Pancreas (tissue), 10 donors: ENCODE measurements around the gene FAM210B. TPM values are rescaled to one million over a fixed set of nuclear protein-coding genes. Genes with fewer than 3 reads are reported as not detected.
"Not testable (repeated sequence)": the region's sequence is repeated elsewhere in the genome, so short reads cannot be mapped to it uniquely, and the experiment has no call there.

ENCODE experiments used
- ATAC-seq, 4 donors: fragments of 200-7000 bp; cut with Tn5 transposase; one replicate each; pipeline versions ENCODE4 v1.8.0 to v1.9.1; 2020; ENCODE audit warnings: mild to moderate bottlenecking in 4 of 4, moderate library complexity in 4 of 4
- DNase-seq, 6 donors: peaks; one replicate each; pipeline ENCODE4 v3.0.0-alpha.2; 2020
- FAIRE-seq: peaks from 2 replicates; lab custom pipeline; 2012; peaks lifted over from hg19 to GRCh38; lab: Jason Lieb, UNC
- H3K27ac ChIP-seq, 4 donors: fragments of 200-600 bp; sonication (generic); 1 replicate in 3 of 4; 2 replicates in 1 of 4; pipeline versions ENCODE4 v1.5.0 to v1.8.0; 2020
- H3K27me3 ChIP-seq, 4 donors: fragments of 200-600 bp; one replicate each; pipeline ENCODE4 v1.8.0; 2021
- H3K36me3 ChIP-seq, 3 donors: fragments of 200-600 bp; sonication (generic) in 1 of 3; one replicate each; pipeline versions ENCODE4 v1.5.0 to v1.8.0; 2020 to 2021
- H3K4me1 ChIP-seq, 3 donors: fragments of 200-600 bp; one replicate each; pipeline ENCODE4 v1.8.0; 2021
- H3K4me3 ChIP-seq, 4 donors: fragments of 200-600 bp; sonication (generic) in 2 of 4; one replicate each; pipeline versions ENCODE4 v1.5.0 to v1.8.0; 2020 to 2021
- H3K9me3 ChIP-seq, 4 donors: fragments of 200-600 bp; one replicate each; pipeline ENCODE4 v1.8.0; 2021
- CTCF ChIP-seq, 4 donors: fragments of 200-600 bp; sonication (generic) in 3 of 4; IDR thresholded peaks; one replicate each; pipeline versions ENCODE4 v1.5.0 to v1.8.0; 2021; ENCODE audit warnings: antibody characterized with exemption in 4 of 4
- WGBS, 2 donors: extraction: QIAGEN DNeasy Blood & Tissue Kit; methylation state at CpG; one replicate each; pipeline ENCODE4 v1.1.7; 2013; 5-methylcytosine and 5-hydroxymethylcytosine counted together
- intact Hi-C, 3 donors: fragments of 100-400 bp; cut with DNase I; formaldehyde crosslinking; loops; one replicate each; pipeline versions ENCODE4 v1.11.1 to v1.14.2; 2022
- polyA plus RNA-seq, 2 donors: library from polyadenylated mRNA; stranded (reverse); fragments of 200-250 nt; gene quantifications; one replicate each; pipeline ENCODE4 v1.2.3, GENCODE V29; 2013
- total RNA-seq, 6 donors: library from RNA; stranded (reverse); fragmentation: NEBNext Ultra II Directional in 4 of 6; extraction: Animal tissue kit (Norgen Biotek cat#: 25700) in 4 of 6; gene quantifications; one replicate each; pipeline versions ENCODE4 v1.2.1 to v1.2.4, GENCODE V29; 2021 to 2023
- donor health status: healthy with polysubstance abuse.
- donor health status: DM: no; HTN: no; CAD: no; lungs with moderate emphysema.
- donor health status: DM: no; HTN: no; CAD: no.
- donor health status: control.
- donor health status: control.
- donor health status: Bipolar disorder and iron deficiency.
- donor health status: DM: yes; HTN: yes; CAD: no.
- donor health status: DM: no; HTN: no; CAD: no.
- donor health status: DM: no; HTN: no; CAD: no.
- donor health status: DM: yes; HTN: yes; CAD: no.

Gene FAM210B
- total and polyA plus RNA-seq, 8 donors = 13.1 to 29.6 (median 24.8) TPM

- Histone ChIP-seq H3K36me3 (no peaks in the 10 kb centered on the region), H3K4me1 (no peaks in the 10 kb centered on the region), H3K27ac (no peak overlapping the region), H3K27me3 (no peaks in the 10 kb centered on the region), H3K4me3 (no peak overlapping the region), H3K9me3 (no peaks in the 10 kb centered on the region)
- TF ChIP-seq CTCF (IDR thresholded peaks at IDR 0.05) = no peak
- WGBS, 2 donors = 44 to 51% methylated on average over 6 of the region's 6 CpGs
- DNase-seq = no peak
- no peak for FAIRE-seq
- intact Hi-C loops = no loop called here
- ATAC-seq = no peak
Measured at GRCh38 chr20:56323656-56324055, 35.1 kb upstream of the FAM210B start.

- Histone ChIP-seq H3K36me3 (no peaks in the 10 kb centered on the region), H3K9me3 (no peaks in the 10 kb centered on the region), H3K4me1 (no peaks in the 10 kb centered on the region), H3K4me3 (no peak overlapping the region), H3K27me3 (no peaks in the 10 kb centered on the region), H3K27ac (no peak overlapping the region)
- intact Hi-C loops = no loop called here
- no peak for TF ChIP-seq CTCF (IDR thresholded peaks at IDR 0.05)
- no peak for ATAC-seq
- no peak for DNase-seq
- FAIRE-seq = no peak
Measured at GRCh38 chr20:56324806-56325205, 34.0 kb upstream of the FAM210B start.

- no peaks in the 10 kb centered on the region for H3K4me1 ChIP-seq
- no peak for TF ChIP-seq CTCF (IDR thresholded peaks at IDR 0.05)
- no peak for FAIRE-seq
- intact Hi-C loops = no loop called here
- H3K27ac ChIP-seq = no peak overlapping the region
- no peak for DNase-seq
- no peaks in the 10 kb centered on the region for H3K9me3 ChIP-seq
- no peak overlapping the region for H3K4me3 ChIP-seq
- H3K36me3 ChIP-seq = no peaks in the 10 kb centered on the region
- 31 to 37% methylated on average over 5 of the region's 5 CpGs for WGBS, 2 donors
- H3K27me3 ChIP-seq = no peaks in the 10 kb centered on the region
- ATAC-seq = no peak
Measured at GRCh38 chr20:56328861-56329260, 29.9 kb upstream of the FAM210B start.

- H3K36me3 ChIP-seq, H3K9me3 ChIP-seq, intact Hi-C loops, H3K4me3 ChIP-seq, H3K27ac ChIP-seq, DNase-seq, H3K4me1 ChIP-seq, FAIRE-seq, ATAC-seq, H3K27me3 ChIP-seq: not testable (repeated sequence)
- WGBS, 2 donors = 49 to 63% methylated on average over 8 of the region's 8 CpGs
Measured at GRCh38 chr20:56336709-56337108, 22.1 kb upstream of the FAM210B start.

- Histone ChIP-seq H3K4me3 (no peak overlapping the region), H3K27me3 (peaks cover 0 to 8% (median 0%) of the 10 kb centered on the region in 4 donors), H3K36me3 (no peaks in the 10 kb centered on the region), H3K4me1 (peaks cover 0 to 7% (median 3%) of the 10 kb centered on the region in 3 donors), H3K9me3 (no peaks in the 10 kb centered on the region), H3K27ac (no peak overlapping the region)
- ATAC-seq (no peak), DNase-seq (no peak), FAIRE-seq (no peak)
- intact Hi-C loops = no loop called here
- WGBS, 2 donors = 76 to 85% methylated on average over 3 of the region's 3 CpGs
- TF ChIP-seq CTCF (IDR thresholded peaks at IDR 0.05) = no peak
Measured at GRCh38 chr20:56342783-56343182, 16.0 kb upstream of the FAM210B start.
